NCI-H2171 (cell line): ENCODE data around the gene PNRC2.

Experiments
- DNase-seq: peaks from one replicate; lab custom pipeline; 2025; lab: John Stamatoyannopoulos, UW

Gene PNRC2, protein sequence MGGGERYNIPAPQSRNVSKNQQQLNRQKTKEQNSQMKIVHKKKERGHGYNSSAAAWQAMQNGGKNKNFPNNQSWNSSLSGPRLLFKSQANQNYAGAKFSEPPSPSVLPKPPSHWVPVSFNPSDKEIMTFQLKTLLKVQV

DNA sequence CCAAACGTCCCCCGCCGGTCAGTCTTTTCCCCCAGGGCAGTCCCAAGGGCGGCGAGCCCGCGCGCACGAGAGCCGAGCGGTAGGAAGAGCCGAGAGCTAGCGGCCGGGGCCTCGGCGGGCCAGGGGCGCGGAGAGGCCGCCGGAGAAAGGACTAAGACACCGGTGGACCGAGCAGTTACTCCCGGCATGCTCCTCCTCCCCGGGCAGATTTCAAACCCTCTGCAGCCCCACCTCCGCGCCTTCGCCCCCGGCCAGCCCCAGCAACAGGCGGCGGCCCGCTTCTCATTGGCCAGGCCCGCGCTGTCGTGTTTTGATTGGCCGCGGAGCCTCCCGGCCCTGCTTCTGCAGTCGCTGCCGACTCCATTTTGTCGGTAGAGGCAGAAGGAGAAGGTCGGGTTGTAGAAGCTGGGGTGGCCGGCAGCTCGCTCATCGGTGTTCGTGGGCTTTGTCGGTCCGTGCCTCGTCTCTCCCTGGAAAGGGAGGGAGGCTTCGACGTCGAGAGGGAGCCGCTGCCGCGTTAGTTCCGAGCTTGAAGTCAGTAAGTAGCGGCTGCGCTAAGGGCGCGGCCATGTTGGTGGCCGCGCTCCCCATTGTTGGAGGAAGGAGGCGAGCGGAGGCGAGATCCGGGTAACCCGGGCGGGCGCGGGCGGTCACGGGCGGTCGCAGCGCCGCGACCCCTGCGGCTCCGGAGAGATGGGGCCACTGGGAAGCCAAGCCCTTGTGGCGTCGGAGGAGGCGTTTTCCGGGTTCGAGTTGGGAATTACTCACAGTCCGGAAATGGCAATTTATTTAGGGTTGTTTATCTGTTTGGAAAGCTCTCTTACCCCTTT lies at the start of gene PNRC2:
Gene PNRC2 (plus strand): TSS at position 368 of the 830 bp plus-strand sequence. CDS start 1,630 bp downstream, outside the sequence.
- peak; percentile 91 for DNase-seq

DNA sequence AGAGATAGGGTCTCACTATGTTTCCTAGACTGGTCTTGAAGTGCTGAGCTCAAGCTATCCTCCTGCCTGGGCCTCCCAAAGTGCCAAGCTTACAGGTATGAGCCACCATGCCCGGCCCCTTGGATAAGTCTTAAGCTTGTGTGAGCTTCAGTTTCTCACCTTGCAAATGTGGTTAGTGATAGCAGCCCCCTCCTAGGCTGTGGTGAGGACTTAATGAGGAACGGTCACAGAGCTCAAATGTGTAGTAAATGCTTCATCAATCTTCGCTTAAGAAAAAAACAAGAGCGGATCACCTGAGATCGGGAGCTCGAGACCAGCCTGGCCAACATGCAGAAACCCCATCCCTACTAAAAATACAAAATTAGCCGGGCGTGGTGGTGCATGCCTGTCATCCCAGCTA lies 49.5 kb upstream of the PNRC2 start:
- DNase-seq, result no peak

DNA sequence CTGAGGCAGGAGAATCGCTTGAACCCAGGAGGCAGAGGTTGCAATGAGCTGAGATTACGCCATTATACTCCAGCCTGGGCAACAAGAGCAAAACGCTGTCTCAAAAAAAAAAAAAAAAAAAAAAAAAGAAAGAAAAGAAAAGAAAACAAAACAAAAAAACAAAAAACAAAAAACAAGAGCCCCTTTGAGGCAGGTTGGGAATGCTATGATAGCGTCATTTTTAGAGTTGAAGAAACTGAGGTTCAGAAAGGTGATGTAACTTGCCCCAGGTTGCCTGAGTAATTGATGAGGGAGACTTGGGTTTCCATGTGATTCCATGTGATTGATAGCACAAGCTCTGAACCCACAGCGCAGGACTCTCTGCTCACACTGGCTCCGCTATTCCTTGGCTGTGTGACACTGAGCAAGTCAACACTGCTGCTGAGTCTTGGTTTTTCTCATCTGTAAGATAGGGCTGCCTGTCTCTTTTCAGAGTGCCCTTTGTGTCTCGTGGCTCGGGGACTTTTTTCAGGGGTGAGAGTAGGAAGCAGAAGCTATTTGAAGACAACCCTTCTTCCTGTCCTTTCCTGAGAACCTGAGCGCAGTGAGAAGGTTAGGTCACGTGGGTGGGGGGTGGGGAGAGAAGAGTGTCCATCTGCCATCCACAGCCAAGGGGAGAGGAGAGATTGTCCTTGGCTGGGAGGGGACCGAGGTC lies 48.9 kb upstream of the PNRC2 start:
- no peak for DNase-seq

DNA sequence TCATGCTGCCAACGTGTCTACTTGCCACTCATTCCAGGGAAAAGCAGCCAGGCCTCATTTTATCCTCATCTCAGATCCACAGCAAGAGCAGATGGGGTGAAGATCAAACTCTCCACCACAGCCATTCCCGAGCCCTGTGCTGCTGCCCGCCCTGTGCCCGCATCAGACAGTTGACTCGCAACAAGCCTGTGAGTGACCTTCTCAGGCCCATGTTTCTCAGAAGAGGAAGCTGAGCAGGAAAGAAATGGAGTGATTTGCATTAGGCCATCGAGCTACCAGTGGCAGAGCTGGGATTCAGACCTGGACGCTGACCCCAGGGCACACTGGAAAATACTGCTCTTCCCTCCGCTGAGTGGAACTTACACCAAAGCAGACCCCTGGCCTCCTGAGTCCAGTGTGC lies 47.7 kb upstream of the PNRC2 start:
- no peak for DNase-seq

DNA sequence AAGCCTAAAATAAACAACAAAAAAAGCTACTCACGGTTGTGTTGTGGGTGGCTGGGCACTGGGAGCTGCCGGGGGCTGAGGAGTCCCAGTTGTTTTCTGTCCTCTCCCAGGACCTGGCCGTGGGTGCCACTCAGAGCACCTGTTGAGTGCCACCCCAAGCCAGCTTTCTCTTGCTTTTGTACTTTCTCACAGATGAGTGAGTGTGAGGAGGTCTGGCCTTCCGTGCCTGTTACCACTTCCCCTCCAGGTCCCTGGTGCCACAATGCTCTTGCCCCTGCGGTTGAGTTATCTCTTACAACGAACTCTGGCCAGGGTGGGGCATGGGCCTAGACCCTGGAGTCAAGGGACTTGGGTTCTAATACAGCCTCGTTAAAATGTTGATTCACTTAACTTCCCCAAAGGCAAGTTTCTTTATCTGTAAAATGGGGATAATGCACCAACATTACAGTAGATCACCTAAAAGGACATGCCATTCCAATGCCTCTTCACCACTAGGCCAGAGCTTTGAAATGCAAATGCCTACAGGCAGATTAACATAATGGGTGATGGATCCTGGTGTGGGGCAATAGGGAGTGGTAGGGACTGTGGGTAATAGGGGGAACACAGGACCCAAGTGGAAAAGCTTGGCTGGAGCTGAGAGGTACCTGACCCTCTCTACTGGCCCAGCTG lies 46.3 kb upstream of the PNRC2 start, which contains the start of gene CNR2:
Gene CNR2 (minus strand): TSS at position 151 of the 669 bp plus-strand sequence. CDS start 37,745 bp downstream, outside the sequence.
- DNase-seq, result no peak

DNA sequence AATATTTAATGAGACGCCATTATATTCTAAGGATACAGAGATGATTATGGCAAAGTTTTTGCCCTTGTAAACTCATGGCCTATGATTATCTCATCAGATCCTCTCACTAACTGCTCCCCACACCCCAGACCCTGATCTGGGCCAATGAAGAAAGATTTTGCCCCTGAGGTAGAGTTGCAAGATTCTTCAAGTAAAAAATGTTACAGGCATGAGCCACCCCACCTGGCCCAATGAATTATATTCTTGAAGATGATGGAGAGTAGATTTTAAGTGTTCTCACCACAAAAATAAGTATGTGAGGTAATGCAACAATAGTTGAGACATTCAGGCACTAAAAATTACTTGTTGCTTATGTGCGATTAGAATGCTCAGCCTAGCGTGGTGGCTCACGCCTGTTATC lies 44.7 kb upstream of the PNRC2 start:
- no peak for DNase-seq

DNA sequence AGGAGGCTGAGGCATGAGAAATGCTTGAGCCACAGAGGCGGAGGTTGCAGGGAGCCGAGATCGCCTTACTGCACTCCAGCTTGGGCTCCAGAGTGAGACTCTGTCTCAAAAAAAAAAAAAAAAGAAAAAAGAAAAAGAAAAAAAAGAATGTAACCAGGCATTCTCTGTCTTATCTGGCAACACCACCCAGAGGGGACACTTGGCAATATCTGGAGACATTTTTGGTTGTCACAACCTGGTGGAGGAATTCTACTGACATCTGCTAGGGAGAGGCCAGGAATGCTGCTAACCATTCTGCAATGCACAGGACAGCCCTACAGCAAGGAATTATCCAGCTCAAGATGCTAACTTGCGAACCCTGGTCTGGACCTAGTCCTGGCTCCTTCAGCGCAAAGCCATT lies 44.2 kb upstream of the PNRC2 start:
- no peak for DNase-seq

DNA sequence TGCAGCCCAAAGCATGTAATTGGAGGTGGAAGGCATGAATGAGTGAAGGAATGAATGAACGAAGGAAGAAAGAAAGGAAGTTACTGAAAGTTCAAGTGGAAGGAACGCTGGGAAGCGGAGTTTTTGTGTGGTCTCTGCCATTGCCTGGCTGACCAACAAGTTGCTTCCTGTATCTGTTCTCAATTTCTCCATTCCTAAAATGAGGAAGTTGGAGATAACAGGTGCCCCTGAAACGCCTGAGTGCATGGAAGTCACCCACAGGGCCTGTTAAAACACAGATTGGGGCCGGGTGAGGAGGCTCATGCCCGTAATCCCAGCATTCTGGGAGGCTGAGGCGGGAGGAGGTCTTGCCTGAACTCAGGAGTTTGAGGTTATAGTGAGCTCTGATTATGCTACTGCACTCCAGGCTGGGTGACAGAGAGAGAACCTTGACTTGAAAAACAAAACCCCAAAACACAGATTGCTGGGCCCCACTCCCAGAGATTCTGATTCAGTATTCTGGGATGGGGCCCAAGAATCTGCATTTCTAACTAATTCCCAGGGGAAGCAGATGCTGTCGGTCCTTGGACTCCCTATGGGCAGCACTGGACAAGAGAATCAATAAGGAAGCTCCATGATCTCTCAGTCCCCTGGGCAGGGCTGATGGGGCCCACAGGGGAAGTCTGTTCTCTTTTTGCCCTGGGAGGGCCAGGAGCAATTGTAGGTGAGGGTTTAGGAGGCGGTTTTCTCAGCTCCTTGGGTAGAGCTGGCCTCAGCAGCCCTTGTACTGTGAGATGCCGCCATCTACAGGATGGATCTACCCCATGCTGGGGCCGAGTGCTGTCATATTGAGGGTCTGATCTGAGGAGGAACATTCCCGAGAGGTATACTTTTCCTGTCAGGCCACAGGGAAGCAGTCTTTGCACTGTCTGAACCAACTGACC lies 43.2 kb upstream of the PNRC2 start:
- DNase-seq, result no peak

DNA sequence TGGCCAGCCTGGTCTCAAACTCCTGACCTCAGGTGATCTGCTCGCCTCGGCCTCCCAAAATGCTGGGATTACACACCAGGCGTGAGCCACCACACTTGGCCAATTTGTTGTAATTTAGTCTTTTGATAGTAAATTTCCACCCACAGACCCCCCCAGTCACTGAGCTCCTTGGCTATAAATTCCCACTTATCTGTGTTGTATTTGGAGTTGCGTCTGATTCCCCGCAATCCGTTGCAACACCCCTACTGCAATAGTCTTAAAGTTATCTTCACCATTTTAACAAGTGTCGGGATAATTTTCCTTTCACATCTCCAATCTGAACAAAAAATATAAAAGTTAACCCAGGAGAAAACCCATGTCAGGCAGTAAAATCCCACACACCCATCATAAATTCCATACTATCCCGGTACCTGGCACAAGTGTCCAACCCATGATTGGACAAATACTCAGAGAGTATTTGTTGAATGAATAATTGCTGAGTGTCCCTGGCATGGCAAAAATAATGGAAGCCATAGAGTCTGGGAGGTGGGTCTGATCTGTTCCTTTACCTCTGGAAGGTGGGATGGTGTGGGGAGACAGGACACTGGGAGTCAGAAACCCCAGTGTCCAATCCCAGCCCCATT lies 37.2 kb upstream of the PNRC2 start:
- DNase-seq, result no peak

DNA sequence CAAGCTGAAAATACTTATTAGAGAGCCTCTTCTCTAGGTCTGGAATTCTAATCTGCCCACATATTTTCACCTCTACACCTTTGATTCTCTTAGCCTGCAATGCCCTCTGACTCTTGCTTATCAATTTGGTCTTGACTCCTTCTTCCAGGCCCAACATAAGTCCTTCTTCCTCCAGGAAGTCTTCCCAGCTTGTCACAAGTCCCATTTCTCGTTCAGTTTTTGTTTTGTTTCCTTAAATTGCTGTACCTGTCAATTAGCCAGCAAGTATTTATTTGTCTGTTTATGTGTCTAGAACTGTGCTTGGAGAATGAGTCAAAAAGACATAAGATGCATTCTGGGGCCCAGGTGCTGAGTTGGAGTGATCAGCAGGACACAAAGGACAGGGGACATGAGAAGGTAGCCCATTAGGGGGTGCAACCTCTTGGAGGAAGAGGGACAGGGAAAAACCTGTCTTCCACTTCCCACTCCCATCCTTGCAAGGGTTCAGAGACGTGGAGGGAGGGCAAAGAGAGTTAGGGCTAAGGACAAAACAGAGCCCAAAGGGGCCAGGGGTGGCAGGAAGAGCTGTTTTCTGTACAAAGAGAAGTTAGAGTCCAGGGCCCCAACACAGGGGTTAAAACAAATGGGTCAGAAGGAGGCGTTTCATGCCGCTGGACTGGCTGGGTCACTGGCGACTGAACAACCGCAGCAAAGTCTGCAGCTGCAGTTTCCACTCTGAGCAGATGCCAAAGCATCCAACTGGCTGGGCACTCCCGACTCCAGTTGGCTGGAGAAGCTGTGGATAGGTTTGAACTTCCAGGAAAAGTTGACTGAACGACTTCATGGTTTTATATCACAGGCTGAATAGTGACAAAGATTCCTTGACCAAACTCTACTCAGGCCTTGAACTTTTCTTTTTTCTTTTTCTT lies 35.8 kb upstream of the PNRC2 start:
- DNase-seq, result no peak

DNA sequence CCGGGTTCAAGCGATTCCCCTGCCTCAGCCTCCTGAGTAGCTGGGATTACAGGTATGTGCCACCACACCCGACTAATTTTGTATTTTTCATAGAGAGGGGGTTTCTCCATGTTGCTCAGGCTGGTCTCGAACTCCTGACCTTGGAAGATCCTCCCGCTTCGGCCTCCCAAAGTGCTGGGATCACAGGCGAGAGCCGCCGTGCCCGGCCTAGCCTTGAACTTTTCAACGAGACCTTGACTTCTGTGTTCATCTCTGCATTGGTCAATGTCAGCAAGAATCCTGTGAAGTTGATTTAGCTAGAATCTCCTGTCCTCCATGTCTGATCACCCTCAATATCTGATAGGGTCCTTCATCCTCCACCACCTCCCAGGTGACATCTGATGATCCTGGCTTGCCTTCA lies 35.0 kb upstream of the PNRC2 start:
- DNase-seq, result no peak

DNA sequence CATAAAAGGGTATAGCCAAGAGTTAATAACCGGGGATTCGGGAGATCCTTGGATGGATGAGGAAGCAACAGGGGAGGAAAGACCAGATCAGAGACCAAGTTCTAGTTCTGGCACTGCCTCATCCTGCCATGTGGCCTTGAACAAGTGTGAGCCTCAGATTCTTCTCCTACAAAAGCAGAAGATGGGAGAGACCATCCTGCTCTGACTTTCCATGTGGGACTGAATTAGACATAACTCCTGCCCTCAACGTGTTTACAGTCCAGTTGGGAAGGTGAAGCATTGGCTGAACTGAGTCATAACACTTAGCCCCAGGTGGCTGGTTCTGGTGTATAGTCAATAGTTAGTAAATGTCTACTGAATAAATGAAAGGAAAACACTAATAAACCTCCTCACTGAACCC lies 34.3 kb upstream of the PNRC2 start:
- DNase-seq, result no peak

DNA sequence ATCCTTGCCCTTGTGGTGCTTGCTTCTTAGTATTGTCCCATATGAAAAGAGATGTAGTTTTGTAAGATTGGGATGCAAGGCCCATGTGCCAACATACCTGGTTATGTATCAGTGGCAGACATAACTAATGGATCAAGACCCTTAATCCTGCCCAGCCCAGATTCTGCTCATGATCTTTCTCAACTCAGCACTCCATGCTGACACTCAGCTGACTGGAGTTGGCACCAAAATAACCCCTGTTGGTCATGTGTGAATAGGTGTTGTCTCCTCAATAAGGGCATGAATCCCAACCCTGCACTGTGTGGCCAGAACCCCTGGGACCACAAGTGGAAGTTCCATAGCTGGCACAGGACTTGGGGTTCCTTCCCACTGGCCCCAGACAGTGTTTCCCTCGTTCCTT lies 32.5 kb upstream of the PNRC2 start:
- DNase-seq, result no peak

DNA sequence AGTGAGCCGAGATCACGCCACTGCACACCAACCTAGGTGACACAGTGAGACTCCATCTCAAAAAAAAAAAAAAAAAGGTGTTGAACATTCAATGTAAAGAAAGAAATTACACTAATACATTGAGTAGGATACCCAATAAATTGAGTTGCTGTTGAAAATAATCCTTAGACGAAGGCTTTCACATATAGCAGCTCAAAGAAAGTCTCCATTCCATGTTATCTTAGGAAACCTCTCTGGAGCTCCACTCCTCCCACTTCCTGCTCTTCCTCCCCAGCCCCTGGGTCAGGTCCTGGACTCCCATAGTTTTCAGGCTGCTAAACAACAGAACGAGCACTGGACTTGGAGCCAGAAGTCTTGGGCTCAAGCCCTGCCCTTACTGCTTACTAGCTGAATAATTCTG lies 30.8 kb upstream of the PNRC2 start:
- no peak for DNase-seq

DNA sequence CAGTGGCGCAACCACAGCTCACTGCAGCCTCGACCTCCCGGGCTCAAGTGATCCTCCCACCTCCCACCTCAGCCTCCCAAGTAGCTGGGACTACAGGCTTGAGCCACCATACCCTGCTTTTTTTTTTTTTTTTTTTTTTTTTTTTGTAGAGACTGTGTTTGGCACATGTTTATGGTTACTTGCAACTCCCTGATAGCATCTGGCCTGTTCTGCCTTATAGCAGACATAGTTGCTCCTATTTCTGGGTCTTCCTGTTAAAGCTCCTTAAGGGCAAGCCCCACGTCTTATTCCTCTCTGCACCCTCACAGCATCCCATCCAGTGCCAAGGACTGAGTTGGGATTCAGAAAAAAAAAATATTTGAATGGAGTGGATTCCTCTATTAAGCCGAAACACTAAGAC lies 29.4 kb upstream of the PNRC2 start:
- DNase-seq, result peak; percentile 4

DNA sequence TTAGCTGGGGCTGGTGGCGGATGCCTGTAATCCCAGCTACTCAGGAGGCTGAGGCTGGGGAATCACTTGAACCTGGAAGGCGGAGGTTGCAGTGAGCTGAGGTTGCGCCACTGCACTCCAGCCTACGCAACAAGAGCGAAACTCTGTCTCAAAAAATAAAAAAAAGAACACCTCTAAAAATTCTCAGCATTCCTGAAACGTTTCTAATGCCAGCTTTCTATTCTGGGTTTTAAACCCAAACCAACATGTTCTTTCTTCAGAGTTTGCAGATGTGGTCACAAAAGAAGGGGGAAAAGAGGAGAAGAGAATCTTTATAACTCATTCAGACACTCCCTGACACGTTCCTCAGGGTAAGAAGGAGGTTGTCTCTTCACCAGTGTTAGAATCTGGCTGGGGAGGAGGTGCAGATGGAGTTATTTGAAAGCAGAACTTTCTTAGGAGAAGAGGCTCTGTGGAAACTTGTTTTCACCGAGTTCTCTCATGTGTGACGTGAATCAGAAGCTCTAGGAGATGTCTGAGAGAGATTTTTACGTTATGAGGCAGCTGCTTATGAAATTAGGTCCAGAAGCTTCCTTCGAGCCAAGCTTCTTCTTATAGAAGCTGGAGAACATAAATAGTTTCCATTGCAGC lies 28.7 kb upstream of the PNRC2 start:
- DNase-seq, result no peak

DNA sequence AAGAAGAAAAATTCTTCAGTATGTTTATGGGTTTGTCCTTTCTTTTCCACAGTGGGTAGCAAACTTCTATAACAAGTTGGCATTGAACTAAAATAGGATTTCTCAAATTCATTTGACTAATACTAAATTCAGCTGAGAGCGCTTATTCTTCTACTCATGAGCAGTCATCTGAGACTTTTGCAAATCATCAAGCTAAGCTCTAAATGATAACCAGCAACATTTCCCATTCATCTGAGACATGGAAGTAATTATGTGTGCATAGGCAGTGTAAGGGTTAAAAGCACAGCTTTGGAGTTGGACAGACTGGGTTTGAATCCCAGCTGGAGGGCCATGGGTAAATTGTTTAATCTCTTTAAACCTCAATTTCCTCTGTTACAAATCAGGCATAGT lies 28.1 kb upstream of the PNRC2 start:
- DNase-seq, result no peak

DNA sequence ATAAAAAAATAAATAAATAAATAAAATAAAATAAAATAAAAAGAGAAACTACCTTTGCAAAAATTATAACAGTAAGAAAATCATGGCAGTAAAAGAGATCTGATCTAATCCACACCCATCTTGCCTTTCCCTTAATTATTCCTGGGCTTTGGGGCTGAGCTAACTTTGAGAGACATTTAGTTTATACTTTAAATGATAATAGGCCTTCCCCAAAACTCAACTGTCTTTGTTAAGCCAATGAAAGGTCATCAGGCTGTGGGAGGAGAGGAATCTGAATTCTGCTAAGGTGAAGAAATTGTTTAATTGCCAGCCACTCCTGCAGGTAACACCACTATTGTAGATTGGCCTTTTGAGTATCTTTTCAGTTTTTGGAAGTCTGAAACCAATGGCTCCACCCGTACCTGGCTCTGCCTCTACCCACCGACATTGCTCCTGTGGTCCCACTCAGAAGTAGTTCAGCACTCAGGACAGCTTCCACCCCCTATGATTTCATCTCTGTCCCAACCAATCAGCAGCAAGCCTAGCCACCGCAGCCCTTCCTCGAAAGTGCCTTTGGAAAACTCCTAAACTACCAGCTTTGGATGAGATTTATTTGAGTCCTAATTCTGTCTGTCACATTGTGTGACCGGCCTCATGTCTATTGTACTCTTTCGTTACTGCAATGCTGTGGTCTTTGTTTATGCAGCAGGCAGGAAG lies 23.0 kb upstream of the PNRC2 start:
- DNase-seq, result no peak

DNA sequence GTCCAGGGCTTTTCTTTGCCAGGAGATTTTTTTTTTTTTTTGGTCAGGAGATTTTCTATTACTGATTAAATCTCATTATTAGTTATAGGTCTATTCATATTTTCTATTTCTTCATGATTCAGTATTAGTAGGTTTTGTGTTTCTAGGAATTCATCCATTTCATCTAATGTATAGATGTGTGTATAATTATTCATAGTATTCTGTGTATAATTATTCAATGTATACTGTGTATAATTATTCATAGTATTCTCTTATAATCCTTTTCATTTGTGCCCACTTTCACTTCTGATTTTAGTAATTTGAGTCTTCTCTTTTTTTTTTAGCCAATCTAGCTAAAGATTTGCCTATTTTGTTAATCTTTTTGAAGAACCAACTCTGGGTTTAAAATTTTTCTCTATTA lies 12.3 kb upstream of the PNRC2 start:
- DNase-seq, result no peak
